GM21423 (cell line): ENCODE results near the gene SMAD2.
"Not testable (repeated sequence)": the region's sequence is repeated elsewhere in the genome, so short reads cannot be mapped to it uniquely, and the experiment has no call there.

Source experiments
- ATAC-seq: cut with Tn5 transposase; IDR thresholded peaks from one replicate; pipeline ENCODE4 v1.9.1; 2021; ENCODE audit warnings: mild to moderate bottlenecking, moderate library complexity; ENCODE audit not compliant: unreplicated experiment

Gene SMAD2

DNA sequence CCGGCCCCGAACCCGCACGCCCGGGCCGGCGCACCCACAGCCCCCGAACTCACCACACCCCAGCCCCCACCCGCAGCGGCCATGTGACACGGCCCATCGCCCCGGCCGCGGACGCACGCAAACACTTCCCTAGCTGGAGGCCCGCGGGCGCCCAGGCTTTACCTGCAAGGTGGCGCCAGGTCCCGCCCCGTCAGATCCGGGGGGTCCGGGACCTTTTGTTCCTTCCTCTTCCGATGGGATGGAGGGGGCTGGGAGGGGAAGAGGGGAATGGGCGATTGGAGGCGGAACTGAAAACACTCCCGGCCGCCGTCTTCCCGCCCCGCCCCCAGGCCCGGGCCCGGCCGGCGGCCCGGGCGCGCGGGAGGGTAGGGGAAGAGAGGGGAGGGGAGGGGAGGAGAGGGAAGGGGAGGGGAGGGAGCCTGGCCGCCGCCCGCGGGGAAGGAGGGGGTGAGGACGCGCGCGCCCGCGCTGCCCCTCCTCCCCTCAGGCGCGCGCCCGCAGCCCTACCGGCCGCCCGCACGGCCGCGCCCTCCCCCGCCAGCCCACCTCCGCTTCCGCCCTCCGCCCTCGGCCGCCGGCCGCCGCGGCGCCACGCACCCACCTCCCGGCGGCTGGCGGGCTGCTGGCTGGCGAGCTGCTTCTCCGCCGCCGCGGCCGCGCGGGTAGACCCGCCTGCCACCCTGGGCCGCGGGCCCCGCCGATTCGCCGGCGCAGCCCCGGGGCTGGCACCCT, at the start of gene SMAD2:
Gene SMAD2, minus strand, starts transcription at position 461 of the 732 bp plus-strand sequence. CDS start 33,903 bp downstream, outside the sequence.
- ATAC-seq = peak; percentile 56

DNA sequence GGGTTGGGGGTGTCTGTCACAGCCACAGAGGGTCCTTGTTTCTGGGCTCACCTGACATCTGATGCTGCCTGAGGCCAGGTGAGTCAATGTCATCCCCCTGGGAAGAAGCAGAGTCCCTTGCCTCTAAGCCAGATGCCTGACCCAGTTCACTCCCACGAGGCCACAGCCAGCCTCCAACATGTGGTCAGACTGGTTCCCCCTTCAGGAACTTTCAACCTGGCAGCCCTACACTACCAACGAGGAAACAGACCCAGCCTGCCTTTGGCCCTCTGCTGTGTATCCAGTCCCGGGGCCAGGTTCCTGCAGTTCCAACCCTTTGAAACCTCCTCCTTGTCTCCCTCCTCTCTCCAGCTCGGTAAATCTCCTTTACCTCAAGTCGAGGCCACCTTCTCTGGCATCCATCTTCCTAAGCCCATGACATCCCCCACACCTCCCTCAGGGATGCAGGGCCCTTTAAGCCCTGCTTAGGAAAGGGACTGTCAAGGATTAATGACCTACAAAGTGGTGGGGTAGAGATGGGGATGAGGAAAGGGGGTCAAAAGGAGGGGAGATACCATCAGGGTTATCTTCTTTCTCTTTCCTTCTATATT, 49.2 kb upstream of the SMAD2 start:
- no peak for ATAC-seq

- ATAC-seq = no peak
Observed at GRCh38 chr18:47978603-47979002, 48.1 kb upstream of the SMAD2 start.

- no peak for ATAC-seq
Observed at GRCh38 chr18:47978141-47978540, 47.7 kb upstream of the SMAD2 start.

GRCh38 chr18:47975701-47976100, 45.2 kb upstream of the SMAD2 start:
- ATAC-seq = no peak

DNA sequence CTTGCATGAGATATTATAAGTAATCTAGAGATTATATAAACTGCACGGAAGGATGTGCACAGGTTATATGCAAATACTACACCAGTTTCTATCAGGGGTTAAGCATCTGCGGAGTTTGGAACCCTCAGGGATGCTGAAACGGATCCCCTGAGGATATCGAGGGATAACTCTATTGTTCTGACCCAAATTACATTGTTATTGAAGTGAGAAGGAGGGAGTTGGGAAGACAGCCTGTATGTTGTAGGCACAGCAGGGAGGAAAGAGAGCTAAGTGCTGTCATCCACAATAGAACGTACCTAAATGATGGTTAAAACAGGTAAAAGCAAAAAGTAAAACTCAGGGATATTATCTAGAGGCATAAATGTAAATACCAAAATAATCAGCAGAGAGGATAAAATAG, 44.6 kb upstream of the SMAD2 start:
- no peak for ATAC-seq

DNA sequence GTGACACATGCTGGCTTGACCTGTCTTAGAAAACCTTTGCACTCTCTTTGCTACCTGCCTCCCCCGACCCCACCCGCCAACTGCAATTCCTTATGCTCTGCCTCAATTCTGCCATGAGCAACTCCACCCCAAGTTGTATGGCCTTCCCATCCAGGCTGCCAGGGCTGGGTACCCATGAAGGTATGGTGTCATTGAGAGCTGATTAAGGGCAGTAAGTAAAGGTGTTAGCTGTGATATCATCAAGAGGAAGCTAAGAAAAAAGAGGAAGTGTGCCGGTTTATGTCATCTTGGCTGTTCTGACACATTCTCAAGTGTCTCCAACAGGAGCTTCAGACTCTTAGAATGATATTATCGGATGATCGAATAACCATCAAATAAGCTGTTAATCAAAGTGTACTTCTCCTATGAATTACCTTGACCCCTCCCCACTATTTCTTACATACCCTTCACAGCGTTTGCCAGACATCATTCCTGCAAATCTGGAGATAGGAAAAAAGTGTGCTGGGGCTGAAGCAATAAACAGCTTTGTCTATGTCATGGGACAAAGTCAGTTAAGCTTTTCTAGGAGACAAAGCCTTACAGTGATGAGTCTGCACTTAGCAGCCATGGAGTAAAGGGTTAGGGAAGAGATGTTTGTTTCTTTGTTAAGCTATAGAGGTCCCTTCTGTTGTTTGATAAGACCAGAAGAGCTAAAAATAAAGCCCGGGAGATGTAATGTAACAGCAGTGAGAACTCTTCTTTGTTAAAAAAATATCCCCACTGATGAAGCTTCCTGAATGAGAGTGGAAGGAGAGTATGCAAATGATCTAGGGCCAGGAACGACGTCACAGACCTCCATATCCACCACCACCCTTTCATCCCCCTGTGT, 40.4 kb upstream of the SMAD2 start:
- peak; percentile 82 for ATAC-seq

DNA sequence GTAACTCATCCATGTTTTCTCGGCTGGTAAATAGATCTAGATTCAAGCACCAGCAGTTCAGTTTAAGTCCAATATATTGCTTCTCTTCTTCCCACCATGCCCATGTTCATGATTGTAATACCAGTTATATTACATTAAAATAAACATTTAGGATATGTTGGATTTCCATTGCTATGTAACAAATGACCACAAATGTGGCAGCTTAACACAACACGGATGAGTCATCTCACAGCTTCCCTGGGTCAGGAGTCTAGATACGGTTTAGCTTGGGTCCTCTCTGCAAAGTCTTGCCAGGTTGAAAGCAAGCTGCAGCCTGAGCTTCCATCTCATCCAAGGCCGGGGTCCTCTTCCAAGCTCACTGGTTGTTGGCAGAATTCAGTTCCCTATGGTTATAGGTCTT, 39.4 kb upstream of the SMAD2 start:
- no peak for ATAC-seq

GRCh38 chr18:47968721-47969120, 38.3 kb upstream of the SMAD2 start:
- no peak for ATAC-seq

- ATAC-seq = no peak
Observed at GRCh38 chr18:47968006-47968676, 37.7 kb upstream of the SMAD2 start.

DNA sequence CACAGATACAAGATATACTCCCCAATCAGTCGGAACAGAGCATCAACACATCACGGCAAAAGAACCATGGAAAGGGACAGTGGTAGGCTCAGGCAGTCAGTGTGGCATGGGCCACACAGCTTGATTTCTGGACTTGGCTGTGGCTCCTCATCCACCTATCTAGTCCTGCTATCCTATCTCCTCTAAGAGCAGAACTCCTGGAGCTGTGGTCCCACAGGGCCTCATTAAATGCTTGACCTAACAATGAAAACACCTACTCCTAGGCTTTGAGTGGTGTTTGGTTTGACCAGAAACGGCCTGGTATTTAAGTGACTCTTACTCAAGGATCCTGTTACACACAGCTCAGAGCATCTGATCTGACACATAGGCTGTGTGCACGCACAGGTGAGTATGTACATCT, 33.6 kb upstream of the SMAD2 start:
- ATAC-seq = no peak

- ATAC-seq = not testable (repeated sequence)
Observed at GRCh38 chr18:47961003-47961402, 30.5 kb upstream of the SMAD2 start.

GRCh38 chr18:47953471-47953931, 23.0 kb upstream of the SMAD2 start:
- ATAC-seq = peak; percentile 94

DNA sequence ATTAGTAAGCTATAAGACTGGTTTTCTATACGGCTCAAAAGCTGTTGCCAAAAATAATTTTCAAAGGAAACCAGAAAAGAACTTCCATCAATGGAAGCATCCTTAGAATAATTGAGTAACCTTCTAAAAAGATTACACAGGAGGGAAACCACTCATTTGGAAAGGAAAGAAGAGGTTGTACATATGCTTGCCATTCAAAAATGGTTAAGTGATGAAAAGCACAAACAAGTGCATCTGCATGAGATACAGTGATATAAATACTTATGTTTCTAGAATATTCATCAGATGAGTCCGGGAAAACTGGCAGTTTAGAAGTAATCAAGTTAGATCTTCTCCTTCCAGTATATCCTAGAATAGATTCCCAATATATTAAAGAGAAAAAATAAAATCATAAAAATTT, 20.1 kb upstream of the SMAD2 start:
- no peak for ATAC-seq

GRCh38 chr18:47949202-47949601, 18.7 kb upstream of the SMAD2 start:
- no peak for ATAC-seq

DNA sequence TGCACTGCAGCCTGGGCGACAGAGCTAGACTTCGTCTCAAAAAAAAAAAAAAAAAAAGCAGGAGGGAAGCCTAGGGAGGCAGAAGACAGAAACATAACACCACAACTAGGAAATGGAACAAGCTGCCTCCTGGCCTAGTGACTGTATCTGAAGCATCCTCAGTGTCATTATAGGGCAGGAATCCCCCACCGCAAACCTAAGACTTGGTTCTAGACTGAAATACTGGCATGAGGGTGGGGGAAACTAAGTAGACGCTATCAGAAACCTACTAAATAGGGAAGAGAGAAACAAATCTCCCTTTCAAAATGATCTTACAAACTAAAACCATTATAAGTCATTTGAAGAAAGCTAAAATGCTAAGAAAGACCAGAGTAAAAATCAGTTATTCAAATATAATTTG, 16.4 kb upstream of the SMAD2 start:
- no peak for ATAC-seq

- ATAC-seq = peak; percentile 55
Observed at GRCh38 chr18:47944972-47945852, 14.8 kb upstream of the SMAD2 start.

GRCh38 chr18:47936952-47937351, 6.5 kb upstream of the SMAD2 start:
- peak; percentile 66 for ATAC-seq

DNA sequence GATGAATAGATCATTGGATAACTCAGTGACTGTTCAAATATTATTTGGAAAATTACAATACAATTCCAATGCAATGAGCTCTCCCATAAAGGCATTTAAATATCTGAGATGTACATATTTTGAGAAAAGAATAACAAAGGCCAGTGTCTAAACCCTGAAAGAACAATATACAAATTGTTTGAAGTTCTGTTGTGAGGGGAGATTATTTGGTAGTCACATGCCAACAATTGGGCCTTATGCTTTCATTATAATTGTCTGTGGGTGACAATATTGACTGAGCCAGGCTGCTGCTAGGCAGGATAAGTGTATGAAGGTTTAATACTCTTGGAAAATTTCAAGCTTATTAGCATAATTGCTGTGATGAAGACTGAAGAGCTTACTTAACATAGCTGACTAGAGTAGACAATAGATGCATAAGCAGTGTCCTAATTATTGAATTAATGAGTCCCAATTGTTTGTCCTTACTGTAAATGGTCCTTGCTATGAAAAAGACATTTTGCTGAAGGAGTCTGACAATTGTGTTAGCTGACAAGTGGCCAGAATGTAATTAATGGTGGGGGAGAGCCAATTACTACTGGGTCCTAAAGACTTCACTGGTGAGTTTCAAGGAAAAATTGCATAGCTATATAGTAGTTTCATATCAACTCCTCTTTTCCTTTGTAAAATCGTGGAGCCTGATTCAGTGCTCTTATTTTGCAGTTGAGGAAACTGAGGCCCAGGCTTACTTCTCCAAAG, 5.0 kb upstream of the SMAD2 start:
- no peak for ATAC-seq
